IMR-90 (cell line): ENCODE data around the gene MDM4. TPM values are rescaled to one million over a fixed set of nuclear protein-coding genes. Genes with fewer than 3 reads are reported as not detected.

Experiments
- ATAC-seq: fragments of 200-7000 bp; cut with Tn5 transposase; 2 replicates; pipeline ENCODE4 v1.9.1; 2020; ENCODE audit warnings: low read depth, mild to moderate bottlenecking, moderate library complexity
- BruUV-seq: library from RNA; stranded (reverse); fragments of 400-500 nt; replicated peaks from 2 replicates; lab custom pipeline; 2021; lab: Mats Ljungman, UMichigan
- CTCF ChIA-PET: fragments of 300-600 bp; formaldehyde crosslinking; extraction: SDS; loops from one replicate; lab custom pipeline; 2021; ENCODE audit warnings: antibody characterized with exemption; lab: Yijun Ruan, JAX
- POLR2A ChIA-PET: fragments of 300-600 bp; sonication (Branson Sonifier 250); formaldehyde crosslinking; loops from one replicate; lab custom pipeline; 2022; ENCODE audit warnings: antibody characterized with exemption; ENCODE audit not compliant: unreplicated experiment; lab: Charles Lee
- DNase-seq: peaks from one replicate; pipeline ENCODE4 v3.0.0; 2013
- H2AFZ ChIP-seq: replicated peaks from 2 replicates; pipeline ENCODE3; 2013; ENCODE audit warnings: low read length, mild to moderate bottlenecking; ENCODE audit not compliant: poor library complexity
- H2AK5ac ChIP-seq: 2 replicates; pipeline ENCODE4 v1.6.1; 2013; ENCODE audit warnings: low read depth, low read length, inconsistent platforms
- H2AK9ac ChIP-seq: replicated peaks from 2 replicates; pipeline ENCODE3; 2013; ENCODE audit warnings: mild to moderate bottlenecking, low read depth, low read length, moderate library complexity; ENCODE audit not compliant: poor library complexity
- H2BK120ac ChIP-seq: 2 replicates; pipeline ENCODE4 v1.6.1; 2013; ENCODE audit warnings: low read depth, low read length, inconsistent platforms
- H2BK15ac ChIP-seq: 3 replicates; pipeline ENCODE4 v1.6.1; 2013; ENCODE audit warnings: low read depth, low read length, inconsistent platforms
- H2BK20ac ChIP-seq: 2 replicates; pipeline ENCODE4 v1.6.1; 2013; ENCODE audit warnings: low read depth, mild to moderate bottlenecking, inconsistent platforms, low read length, moderate library complexity
- H2BK5ac ChIP-seq: 2 replicates; pipeline ENCODE4 v1.6.1; 2013; ENCODE audit warnings: mild to moderate bottlenecking, low read depth, low read length, inconsistent platforms; ENCODE audit not compliant: poor library complexity, severe bottlenecking
- H3K14ac ChIP-seq: replicated peaks from 2 replicates; pipeline ENCODE4 v1.6.1; 2013; ENCODE audit warnings: low read depth, low read length, inconsistent platforms
- H3K18ac ChIP-seq: 2 replicates; pipeline ENCODE4 v1.6.1; 2013; ENCODE audit warnings: low read depth, low read length, control low read depth
- H3K23ac ChIP-seq: 2 replicates; pipeline ENCODE4 v1.6.1; 2013; ENCODE audit warnings: low read depth, low read length, inconsistent platforms
- H3K27ac ChIP-seq: 2 replicates; pipeline ENCODE4 v1.5.1; 2013; ENCODE audit warnings: mild to moderate bottlenecking, control low read depth, low read length; ENCODE audit not compliant: insufficient read depth
- H3K27me3 ChIP-seq: 2 replicates; pipeline ENCODE4 v1.6.1; 2013; ENCODE audit warnings: low read length; ENCODE audit not compliant: control insufficient read depth, insufficient read depth
- H3K36me3 ChIP-seq: 2 replicates; pipeline ENCODE4 v1.6.1; 2013; ENCODE audit warnings: low read length, mixed read lengths; ENCODE audit not compliant: control insufficient read depth, insufficient read depth
- H3K4ac ChIP-seq: 2 replicates; pipeline ENCODE4 v1.6.1; 2013; ENCODE audit warnings: low read depth, low read length, inconsistent platforms
- H3K4me1 ChIP-seq: 2 replicates; pipeline ENCODE4 v1.6.1; 2013; ENCODE audit warnings: low read length, mixed read lengths; ENCODE audit not compliant: control insufficient read depth, insufficient read depth
- H3K4me2 ChIP-seq: 2 replicates; pipeline ENCODE4 v1.6.1; 2013; ENCODE audit warnings: low read depth, mild to moderate bottlenecking, control low read depth, low read length, moderate library complexity
- H3K4me3 ChIP-seq: 2 replicates; pipeline ENCODE4 v1.5.1; 2013; ENCODE audit warnings: low read depth, mild to moderate bottlenecking, control low read depth, low read length, moderate library complexity; ENCODE audit not compliant: insufficient read depth
- H3K56ac ChIP-seq: 2 replicates; pipeline ENCODE4 v1.6.1; 2013; ENCODE audit warnings: low read length, inconsistent platforms; ENCODE audit not compliant: insufficient read depth; ENCODE audit errors: extremely low read depth
- H3K79me1 ChIP-seq, 2 experiments: 2 replicates each; pipeline ENCODE4 v1.6.1; 2013; ENCODE audit warnings: low read length in 2 of 2, inconsistent platforms in 1 of 2, low read depth in 1 of 2
- H3K9ac ChIP-seq: 2 replicates; pipeline ENCODE4 v1.6.1; 2013; ENCODE audit warnings: low read depth, low read length, control low read depth
- H3K9me1 ChIP-seq: 2 replicates; pipeline ENCODE4 v1.6.1; 2013; ENCODE audit warnings: low read length, inconsistent platforms; ENCODE audit not compliant: insufficient read depth
- H3K9me3 ChIP-seq: 2 replicates; pipeline ENCODE4 v1.6.1; 2013; ENCODE audit warnings: low read length; ENCODE audit not compliant: control insufficient read depth, insufficient read depth
- H4K20me1 ChIP-seq: 2 replicates; pipeline ENCODE4 v1.6.1; 2013; ENCODE audit warnings: low read length, inconsistent platforms; ENCODE audit not compliant: insufficient read depth
- H4K5ac ChIP-seq: 2 replicates; pipeline ENCODE4 v1.6.1; 2013; ENCODE audit warnings: mild to moderate bottlenecking, low read depth, low read length, control low read depth
- H4K8ac ChIP-seq, 2 experiments: 2 replicates each; pipeline ENCODE4 v1.6.1; 2013; ENCODE audit warnings: low read depth in 2 of 2, low read length in 2 of 2, control low read depth in 1 of 2, inconsistent platforms in 1 of 2
- H4K91ac ChIP-seq: 2 replicates; pipeline ENCODE4 v1.6.1; 2013; ENCODE audit warnings: low read depth, low read length, inconsistent platforms; ENCODE audit not compliant: insufficient read depth
- CHD1 ChIP-seq: IDR thresholded peaks from 2 replicates; pipeline ENCODE4 v1.6.1; 2012; ENCODE audit warnings: low read depth, low read length, improper control_type of control experiment
- FOS ChIP-seq: fragments of 150-350 bp; IDR thresholded peaks from 2 replicates; pipeline ENCODE4 v1.6.1; 2016; ENCODE audit warnings: low read depth, low read length
- MAZ ChIP-seq: IDR thresholded peaks from 2 replicates; pipeline ENCODE4 v1.6.1; 2012; ENCODE audit warnings: low read depth, mild to moderate bottlenecking, low read length, improper control_type of control experiment, moderate library complexity, borderline replicate concordance
- RAD21 ChIP-seq: IDR thresholded peaks from 2 replicates; pipeline ENCODE4 v1.6.1; 2012; ENCODE audit warnings: low read length, improper control_type of control experiment
- RFX5 ChIP-seq: IDR thresholded peaks from 2 replicates; pipeline ENCODE4 v1.8.0; 2012; ENCODE audit warnings: low read depth, mild to moderate bottlenecking, low read length, moderate library complexity
- WGBS, 2 experiments: methylation state at CpG; one replicate each; pipeline versions ENCODE4 v1.1.5 to v1.1.7; 2013; ENCODE audit warnings: missing lambda C conversion rate in 2 of 2; ENCODE audit not compliant: insufficient read length in 1 of 2; ENCODE audit errors: extremely low coverage in 2 of 2; 5-methylcytosine and 5-hydroxymethylcytosine counted together
- dilution Hi-C: fragments of 300-500 bp; cut with HindIII; formaldehyde crosslinking; loops from one replicate; pipeline ENCODE4 v1.14.3; 2018; ENCODE audit warnings: low sequenced_read_pairs; ENCODE audit not compliant: unreplicated experiment
- in situ Hi-C: fragments of 300-500 bp; cut with MboI; formaldehyde crosslinking; loops from 3 replicates; pipeline ENCODE4 v1.14.3; 2019; ENCODE audit warnings: low sequenced_read_pairs, inconsistent platforms, mixed read lengths
- intact Hi-C: fragments of 100-400 bp; cut with micrococcal nuclease; formaldehyde crosslinking; loops from 2 replicates; pipeline ENCODE4 v1.10.0; 2022
- polyA plus RNA-seq, 3 experiments: library from polyadenylated mRNA; depleted of rRNA; stranded (reverse); fragments of >200 nt; gene quantifications; 2 replicates each; pipeline ENCODE4 v1.2.3, GENCODE V29; 2012; ENCODE audit warnings: low replicate concordance in 1 of 3
- total RNA-seq: library from RNA; depleted of rRNA; stranded (reverse); fragments of >200 nt; gene quantifications from 2 replicates; pipeline ENCODE4 v1.2.3, GENCODE V29; 2012
- TF ChIP-seq, protein P1 (sequence below): fragments of 150-350 bp; IDR thresholded peaks from 2 replicates; pipeline ENCODE4 v1.6.1; 2017; ENCODE audit warnings: mild to moderate bottlenecking, antibody characterized with exemption, low read length, low read depth

The MDM4 gene
- total and polyA plus RNA-seq, 2 of the 4 experiments (the other 2 are of a cell fraction): 7.4 to 20.1 TPM

DNA sequence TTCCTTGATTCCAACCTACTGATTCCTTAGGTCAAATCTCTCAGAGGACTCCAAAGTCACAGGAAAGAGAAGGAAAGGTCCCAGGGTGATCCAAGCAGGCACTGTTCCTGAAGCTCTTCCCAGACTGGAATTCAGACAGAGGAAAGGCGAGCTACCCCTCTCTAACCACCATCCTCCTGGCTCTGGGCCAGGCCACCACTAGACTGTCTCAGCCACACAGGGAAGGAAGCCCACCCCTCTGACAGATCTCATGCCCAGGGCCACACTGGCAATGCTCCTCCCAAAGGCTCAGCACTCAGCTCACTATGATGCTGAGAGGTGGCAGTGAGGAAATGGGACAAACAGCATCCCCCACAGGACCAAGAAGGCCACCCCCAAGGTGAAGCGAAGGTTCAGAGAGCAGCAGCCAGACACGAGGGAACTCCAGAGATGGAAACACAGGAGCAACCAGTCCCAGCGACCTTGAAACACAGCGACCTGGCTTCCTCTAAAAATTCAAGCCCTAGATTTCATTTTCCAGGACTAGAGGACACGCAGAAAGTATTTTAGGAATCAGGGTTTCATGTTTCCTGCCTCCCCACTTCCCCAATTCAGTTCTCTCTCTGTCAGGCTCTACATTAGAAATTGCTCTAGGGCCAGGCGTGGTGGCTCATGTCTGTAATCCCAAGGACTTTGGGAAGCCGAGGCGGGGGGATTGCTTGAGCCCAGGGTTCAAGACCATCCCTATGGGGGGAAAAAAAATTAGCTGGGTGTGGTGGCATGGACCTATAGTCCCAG, 40.4 kb upstream of the MDM4 start:
- intact Hi-C loops: loop anchor here (2.0 kb wide), 1 partner anchor 19 kb away; no protein-coding TSS in a partner anchor
- Histone ChIP-seq H2AK9ac (peak overlapping the region; percentile 55), H3K9ac (no peak overlapping the region), H3K23ac (no peak overlapping the region), H4K5ac (no peak overlapping the region), H2AK5ac (no peak overlapping the region), H3K79me1 (no peaks in the 10 kb centered on the region), H2BK15ac (no peak overlapping the region), H2BK20ac (no peak overlapping the region), H3K4me2 (no peak overlapping the region), H2BK120ac (no peak overlapping the region), H2AFZ (peak overlapping the region; percentile 58), H3K4ac (no peak overlapping the region), H4K91ac (no peak overlapping the region), H3K36me3 (no peaks in the 10 kb centered on the region), H4K20me1 (peaks cover 24% of the 10 kb centered on the region), H3K9me1 (peaks cover 18% of the 10 kb centered on the region; the same call in 1 of the 2 replicates), H3K27ac (no peak overlapping the region), H3K4me1 (peaks cover 6% of the 10 kb centered on the region; the same call in 1 of the 2 replicates), H3K14ac (no peak overlapping the region; the same call in 1 of the 2 replicates), H3K18ac (no peak overlapping the region), H2BK5ac (no peak overlapping the region), H3K4me3 (no peak overlapping the region), H4K8ac (no peak overlapping the region), H3K56ac (no peak overlapping the region), H3K27me3 (peaks cover 8% of the 10 kb centered on the region), H3K9me3 (no peaks in the 10 kb centered on the region)
- POLR2A ChIA-PET: no interaction called here
- in situ Hi-C loops: no loop called here
- no TSS peak for BruUV-seq
- DNase-seq: no peak
- CTCF ChIA-PET: interaction anchor here (0.6 kb wide), 1 partner anchor 195 kb away, joined by 3 read pairs; no protein-coding TSS in a partner anchor
- ATAC-seq: no peak
- TF ChIP-seq RAD21 (no peak), RFX5 (no peak), FOS (no peak), MAZ (no peak), CHD1 (no peak)
- TF ChIP-seq, protein P1, sequence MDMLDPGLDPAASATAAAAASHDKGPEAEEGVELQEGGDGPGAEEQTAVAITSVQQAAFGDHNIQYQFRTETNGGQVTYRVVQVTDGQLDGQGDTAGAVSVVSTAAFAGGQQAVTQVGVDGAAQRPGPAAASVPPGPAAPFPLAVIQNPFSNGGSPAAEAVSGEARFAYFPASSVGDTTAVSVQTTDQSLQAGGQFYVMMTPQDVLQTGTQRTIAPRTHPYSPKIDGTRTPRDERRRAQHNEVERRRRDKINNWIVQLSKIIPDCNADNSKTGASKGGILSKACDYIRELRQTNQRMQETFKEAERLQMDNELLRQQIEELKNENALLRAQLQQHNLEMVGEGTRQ: no peak
- dilution Hi-C loops: no loop called here
- WGBS, 2 experiments: 70% methylated on average over 3 of the region's 9 CpGs; no CpG with 5 or more reads in 1 of the 2 experiments
